Measurements from ENCODE around the gene NLRC4. TPM values are rescaled to one million over a fixed set of nuclear protein-coding genes. Genes with fewer than 3 reads are reported as not detected.

Gene NLRC4
- total and polyA plus RNA-seq, 9 of the 15 experiments (the other 6 are each of a cell fraction or from before 2014, with no cell fraction given), result 0.03 to 0.18 (median 0.06) TPM; not detected in 2

GRCh38 chr2:32289165-32289999, 24.7 kb upstream of the NLRC4 start (continued):
- 0 out of 2 replicates have a peak, but pooled peaks have one; percentile 37 for TF ChIP-seq TOE1 (IDR thresholded peaks at IDR 0.05; ENCODE audit: borderline replicate concordance)
- no peak for TF ChIP-seq TOE1 (CRISPR knock-in tag; IDR thresholded peaks at IDR 0.05; ENCODE audit: borderline replicate concordance, low read depth)
- no peak for TF ChIP-seq MTA2 (IDR thresholded peaks at IDR 0.05; ENCODE audit: low read depth)
- no peak for TF ChIP-seq ELF4 (CRISPR knock-in tag; IDR thresholded peaks at IDR 0.05)
- TF ChIP-seq JUND (IDR thresholded peaks at IDR 0.05; ENCODE audit: borderline replicate concordance, low read depth, low read length), result peak; percentile 83
- TF ChIP-seq JUND (tag; IDR thresholded peaks at IDR 0.05; ENCODE audit: borderline replicate concordance, low read depth, low read length), result peak; percentile 43; the same call in 1 of the 3 replicates
- TF ChIP-seq ETV1 (tag; conservative IDR thresholded peaks at IDR 0.05; ENCODE audit: low read depth), result 0 out of 2 replicates have a peak, but pooled peaks have one; percentile 37
- TF ChIP-seq COPS2 (conservative IDR thresholded peaks at IDR 0.05), result no peak
- peak; percentile 89 for TF ChIP-seq ZNF175 (CRISPR knock-in tag; IDR thresholded peaks at IDR 0.05; ENCODE audit: low read depth)
- no peak for TF ChIP-seq PTRF (tag; IDR thresholded peaks at IDR 0.05)
- TF ChIP-seq KLF16 (IDR thresholded peaks at IDR 0.05), result no peak
- no peak for TF ChIP-seq ZNF140 (CRISPR knock-in tag; IDR thresholded peaks at IDR 0.05)
- 0 out of 2 replicates have a peak, but pooled peaks have one; percentile 15 for TF ChIP-seq SMAD4 (CRISPR knock-in tag; conservative IDR thresholded peaks at IDR 0.05)
- TF ChIP-seq ZNF124 (CRISPR knock-in tag; IDR thresholded peaks at IDR 0.05), result no peak
- no peak for TF ChIP-seq AFF4 (CRISPR knock-in tag; IDR thresholded peaks at IDR 0.05)
- TF ChIP-seq E2F5 (CRISPR knock-in tag; IDR thresholded peaks at IDR 0.05), result no peak
- no peak for TF ChIP-seq CTBP1 (IDR thresholded peaks at IDR 0.05; ENCODE audit: borderline replicate concordance)
- peak; percentile 78 for TF ChIP-seq ATF3 (IDR thresholded peaks at IDR 0.05)
- TF ChIP-seq ATF3 (CRISPR knock-in tag; conservative IDR thresholded peaks at IDR 0.05), result no peak
- TF ChIP-seq EP300 (IDR thresholded peaks at IDR 0.05; ENCODE audit: low read length), result peak; percentile 59; the same call in 1 of the 2 replicates
- TF ChIP-seq CBX8 (IDR thresholded peaks at IDR 0.05; ENCODE audit: borderline replicate concordance, extremely low read depth, low read depth, low read length, poor library complexity, severe bottlenecking), result no peak
- TF ChIP-seq ZNF75A (CRISPR knock-in tag; IDR thresholded peaks at IDR 0.05), result no peak
- TF ChIP-seq FOS (IDR thresholded peaks at IDR 0.05; ENCODE audit: extremely low read depth, insufficient read length), result peak; percentile 19
- no peak for TF ChIP-seq HDAC8 (tag; IDR thresholded peaks at IDR 0.05)
